ENCODE results near the gene MSI2.

The MSI2 gene

DNA sequence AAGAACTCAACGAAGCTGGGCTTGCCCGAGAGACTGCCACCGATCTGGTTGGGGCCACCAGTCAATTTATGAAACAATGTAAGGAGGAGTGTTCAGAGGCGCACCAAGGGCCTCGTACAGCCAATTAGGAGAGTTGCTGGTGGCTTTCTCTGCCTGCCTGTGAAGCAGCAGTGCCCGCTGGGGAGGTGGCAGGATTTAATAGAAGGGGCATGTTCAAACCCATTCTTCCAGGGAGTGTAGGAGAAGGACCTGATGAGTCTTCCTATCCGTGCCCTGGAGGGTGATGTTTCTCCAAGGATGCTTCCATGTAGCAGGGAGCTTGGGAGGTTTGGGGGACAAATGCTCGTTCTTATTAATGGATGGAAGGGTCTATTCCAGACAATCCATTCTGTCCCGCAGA is 310.4 kb downstream of the MSI2 start:
- Histone ChIP-seq H3K4me3 (ENCODE audit: low read depth, low read length) (no peak overlapping the region), H3K9me3 (ENCODE audit: severe bottlenecking) (no peaks in the 10 kb centered on the region), H3K36me3 (peaks cover 27% of the 10 kb centered on the region), H3K27me3 (ENCODE audit: insufficient read depth, low read depth, severe bottlenecking) (no peaks in the 10 kb centered on the region), H3K27ac (peak overlapping the region; percentile 54)
- DNase-seq = no peak
- TF ChIP-seq, protein P1, sequence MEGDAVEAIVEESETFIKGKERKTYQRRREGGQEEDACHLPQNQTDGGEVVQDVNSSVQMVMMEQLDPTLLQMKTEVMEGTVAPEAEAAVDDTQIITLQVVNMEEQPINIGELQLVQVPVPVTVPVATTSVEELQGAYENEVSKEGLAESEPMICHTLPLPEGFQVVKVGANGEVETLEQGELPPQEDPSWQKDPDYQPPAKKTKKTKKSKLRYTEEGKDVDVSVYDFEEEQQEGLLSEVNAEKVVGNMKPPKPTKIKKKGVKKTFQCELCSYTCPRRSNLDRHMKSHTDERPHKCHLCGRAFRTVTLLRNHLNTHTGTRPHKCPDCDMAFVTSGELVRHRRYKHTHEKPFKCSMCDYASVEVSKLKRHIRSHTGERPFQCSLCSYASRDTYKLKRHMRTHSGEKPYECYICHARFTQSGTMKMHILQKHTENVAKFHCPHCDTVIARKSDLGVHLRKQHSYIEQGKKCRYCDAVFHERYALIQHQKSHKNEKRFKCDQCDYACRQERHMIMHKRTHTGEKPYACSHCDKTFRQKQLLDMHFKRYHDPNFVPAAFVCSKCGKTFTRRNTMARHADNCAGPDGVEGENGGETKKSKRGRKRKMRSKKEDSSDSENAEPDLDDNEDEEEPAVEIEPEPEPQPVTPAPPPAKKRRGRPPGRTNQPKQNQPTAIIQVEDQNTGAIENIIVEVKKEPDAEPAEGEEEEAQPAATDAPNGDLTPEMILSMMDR (IDR thresholded peaks at IDR 0.05; ENCODE audit: low read depth, low read length) = no peak

DNA sequence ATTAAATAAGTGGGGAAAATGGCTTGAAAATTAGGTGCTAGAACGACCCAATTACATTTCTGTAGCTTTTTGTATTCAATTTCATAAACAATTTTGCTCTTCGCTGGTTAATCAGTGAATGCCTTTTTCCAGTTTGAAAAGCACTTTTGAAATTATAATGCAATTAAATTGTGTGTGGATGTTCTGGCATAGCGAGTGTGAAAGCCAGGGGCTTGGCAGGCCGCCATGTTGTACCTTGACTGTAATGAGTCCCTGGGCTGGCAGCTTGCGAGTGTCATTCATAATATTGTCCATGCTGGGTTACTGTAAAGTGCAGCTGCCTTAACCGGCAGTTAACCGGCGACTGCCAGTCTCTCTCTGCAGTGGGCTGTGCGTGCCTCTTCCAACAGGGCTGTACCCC is 310.9 kb downstream of the MSI2 start:
- Histone ChIP-seq H3K9me3 (ENCODE audit: severe bottlenecking) (no peaks in the 10 kb centered on the region), H3K36me3 (peaks cover 27% of the 10 kb centered on the region), H3K27ac (peak overlapping the region; percentile 54), H3K27me3 (ENCODE audit: insufficient read depth, low read depth, severe bottlenecking) (no peaks in the 10 kb centered on the region), H3K4me3 (ENCODE audit: low read depth, low read length) (no peak overlapping the region)
- DNase-seq = no peak
- TF ChIP-seq, protein P1 (IDR thresholded peaks at IDR 0.05; ENCODE audit: low read depth, low read length) = no peak

DNA sequence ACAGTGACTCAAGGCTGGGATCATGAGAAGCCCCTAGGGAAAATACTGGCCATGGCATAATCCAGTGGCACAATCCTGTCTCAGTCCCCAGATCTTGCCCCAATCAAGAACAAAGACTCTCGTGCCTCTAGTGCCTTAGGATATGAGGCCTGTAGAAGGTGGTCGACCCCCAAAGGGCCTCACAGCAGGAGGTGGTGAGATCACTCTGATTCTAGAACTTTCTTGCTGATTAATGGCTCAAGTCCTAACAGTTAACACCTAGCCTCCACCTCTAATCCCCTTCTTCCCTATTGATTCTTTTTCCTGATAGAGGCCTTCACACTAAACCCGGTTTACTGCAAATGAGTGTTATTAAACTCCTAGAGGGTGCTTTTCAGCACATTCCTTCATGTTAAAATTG is 312.0 kb downstream of the MSI2 start:
- DNase-seq = no peak
- no peaks in the 10 kb centered on the region for H3K9me3 ChIP-seq (ENCODE audit: severe bottlenecking)

DNA sequence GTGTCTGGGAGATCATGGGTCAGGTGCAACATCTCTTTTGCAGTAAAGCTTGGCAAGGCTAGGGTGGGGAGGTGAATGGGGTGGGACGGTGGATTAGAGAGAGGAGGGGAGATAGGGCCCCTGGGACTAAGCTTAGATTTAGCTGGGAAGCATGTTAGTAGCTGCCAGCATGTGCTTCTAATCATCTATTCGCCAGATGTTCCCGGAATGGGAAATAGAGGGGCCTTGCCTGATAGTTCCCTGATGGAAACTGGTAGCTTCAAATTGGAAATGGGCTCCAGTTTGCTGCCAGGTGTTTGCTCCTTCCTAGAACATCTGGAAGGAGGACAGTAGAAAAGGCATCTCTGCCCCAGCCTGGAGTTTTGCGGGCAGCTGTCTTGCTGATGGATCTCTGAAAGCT is 312.7 kb downstream of the MSI2 start:
- H3K27ac ChIP-seq = peak overlapping the region; percentile 48; the same call in 1 of the 2 replicates
- DNase-seq = no peak
- no peaks in the 10 kb centered on the region for H3K27me3 ChIP-seq (ENCODE audit: insufficient read depth, low read depth, severe bottlenecking)
- no peaks in the 10 kb centered on the region for H3K9me3 ChIP-seq (ENCODE audit: severe bottlenecking)
- peaks cover 33% of the 10 kb centered on the region for H3K36me3 ChIP-seq
- no peak overlapping the region for H3K4me3 ChIP-seq (ENCODE audit: low read depth, low read length)
- TF ChIP-seq, protein P1 (IDR thresholded peaks at IDR 0.05; ENCODE audit: low read depth, low read length) = no peak

More for the DNA sequence above, 312.0 kb downstream of the MSI2 start:
- peak overlapping the region; percentile 48 for H3K27ac ChIP-seq
- no peak overlapping the region for H3K4me3 ChIP-seq (ENCODE audit: low read depth, low read length)
- H3K36me3 ChIP-seq = peaks cover 33% of the 10 kb centered on the region
- H3K27me3 ChIP-seq (ENCODE audit: insufficient read depth, low read depth, severe bottlenecking) = no peaks in the 10 kb centered on the region
- TF ChIP-seq, protein P1 (IDR thresholded peaks at IDR 0.05; ENCODE audit: low read depth, low read length) = no peak

DNA sequence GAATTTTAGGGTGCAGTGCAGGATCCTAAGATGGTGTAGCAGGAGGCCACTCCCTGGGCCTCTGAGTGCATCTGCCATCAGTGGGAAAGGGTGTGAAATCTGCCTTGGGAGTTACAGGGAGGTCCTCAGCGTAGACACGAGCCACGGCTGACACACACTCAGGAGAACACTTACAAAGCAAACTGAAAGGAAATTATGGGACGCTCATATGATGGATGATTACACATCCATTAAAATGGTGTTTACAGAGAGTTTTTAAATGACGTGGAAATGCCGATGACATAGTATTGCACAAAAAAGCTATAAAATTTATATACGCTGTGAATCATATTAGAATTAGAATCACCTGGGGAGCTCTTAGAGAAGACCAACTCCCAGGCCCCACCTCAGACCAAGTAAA is 313.5 kb downstream of the MSI2 start:
- H3K36me3 ChIP-seq = peaks cover 28% of the 10 kb centered on the region
- no peak for DNase-seq

More for the DNA sequence above, 313.5 kb downstream of the MSI2 start:
- H3K4me3 ChIP-seq (ENCODE audit: low read depth, low read length) = no peak overlapping the region
- H3K27ac ChIP-seq = no peak overlapping the region
- TF ChIP-seq, protein P1 (IDR thresholded peaks at IDR 0.05; ENCODE audit: low read depth, low read length) = no peak
- no peaks in the 10 kb centered on the region for H3K27me3 ChIP-seq (ENCODE audit: insufficient read depth, low read depth, severe bottlenecking)
- H3K9me3 ChIP-seq (ENCODE audit: severe bottlenecking) = no peaks in the 10 kb centered on the region
